Measurements from ENCODE around the gene EEF2.

DNA sequence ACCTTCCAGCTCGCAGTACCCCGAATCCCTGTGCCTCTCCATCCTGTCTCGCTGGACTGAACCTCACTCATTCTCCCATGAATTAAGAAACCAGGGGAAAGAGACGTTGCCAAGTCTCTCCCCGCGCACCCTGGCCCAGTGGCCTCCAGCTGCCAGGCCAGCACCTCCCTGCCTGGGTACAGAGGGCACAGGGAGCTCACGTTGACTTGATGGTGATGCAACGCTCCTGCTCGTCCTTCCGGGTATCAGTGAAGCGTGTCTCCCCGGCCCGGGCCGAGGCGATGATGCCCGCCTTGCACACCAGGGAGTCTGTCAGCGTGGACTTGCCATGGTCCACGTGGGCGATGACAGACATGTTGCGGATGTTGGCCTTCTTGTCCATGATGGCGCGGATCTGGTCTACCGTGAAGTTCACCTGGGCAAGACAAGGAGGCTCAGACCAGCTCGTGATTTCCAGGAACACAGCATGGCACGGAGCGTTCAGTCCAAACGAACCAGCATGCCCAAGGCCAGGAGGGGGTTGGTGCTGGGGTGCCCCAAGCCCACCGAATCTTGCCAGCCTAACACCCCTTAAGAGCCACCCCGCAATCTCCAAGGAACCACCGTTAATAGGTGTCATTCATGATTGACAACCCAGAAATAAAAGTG, 1.2 kb downstream of the EEF2 start:
- TF ChIP-seq EZH2 (IDR thresholded peaks at IDR 0.05; ENCODE audit: borderline replicate concordance, insufficient read depth, low read length, poor library complexity, severe bottlenecking) (no peak), MXI1 (conservative IDR thresholded peaks at IDR 0.05; ENCODE audit: poor library complexity, severe bottlenecking) (no peak), POLR2AphosphoS5 (IDR thresholded peaks at IDR 0.05) (no peak), TAF1 (IDR thresholded peaks at IDR 0.05; ENCODE audit: low read depth) (no peak)
- TF ChIP-seq, protein P1, sequence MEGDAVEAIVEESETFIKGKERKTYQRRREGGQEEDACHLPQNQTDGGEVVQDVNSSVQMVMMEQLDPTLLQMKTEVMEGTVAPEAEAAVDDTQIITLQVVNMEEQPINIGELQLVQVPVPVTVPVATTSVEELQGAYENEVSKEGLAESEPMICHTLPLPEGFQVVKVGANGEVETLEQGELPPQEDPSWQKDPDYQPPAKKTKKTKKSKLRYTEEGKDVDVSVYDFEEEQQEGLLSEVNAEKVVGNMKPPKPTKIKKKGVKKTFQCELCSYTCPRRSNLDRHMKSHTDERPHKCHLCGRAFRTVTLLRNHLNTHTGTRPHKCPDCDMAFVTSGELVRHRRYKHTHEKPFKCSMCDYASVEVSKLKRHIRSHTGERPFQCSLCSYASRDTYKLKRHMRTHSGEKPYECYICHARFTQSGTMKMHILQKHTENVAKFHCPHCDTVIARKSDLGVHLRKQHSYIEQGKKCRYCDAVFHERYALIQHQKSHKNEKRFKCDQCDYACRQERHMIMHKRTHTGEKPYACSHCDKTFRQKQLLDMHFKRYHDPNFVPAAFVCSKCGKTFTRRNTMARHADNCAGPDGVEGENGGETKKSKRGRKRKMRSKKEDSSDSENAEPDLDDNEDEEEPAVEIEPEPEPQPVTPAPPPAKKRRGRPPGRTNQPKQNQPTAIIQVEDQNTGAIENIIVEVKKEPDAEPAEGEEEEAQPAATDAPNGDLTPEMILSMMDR (IDR thresholded peaks at IDR 0.05; ENCODE audit: poor library complexity, severe bottlenecking) = no peak

All from neural cell (in vitro differentiated cells).